NCI-H2227 (cell line): ENCODE data around the gene ESPN.
A peak's percentile ranks its signal among the peaks of the same experiment; 100 is the strongest.

Experiments used
- DNase-seq: peaks from one replicate; lab custom pipeline; 2025; ENCODE audit not compliant: unreplicated experiment; lab: John Stamatoyannopoulos, UW

Gene ESPN

GRCh38 chr1:6408023-6408422, 16.6 kb upstream of the ESPN start:
- no peak for DNase-seq

- no peak for DNase-seq
Measured at GRCh38 chr1:6409053-6409452, 15.5 kb upstream of the ESPN start.

- DNase-seq: no peak
Measured at GRCh38 chr1:6409733-6410132, 14.8 kb upstream of the ESPN start.

- DNase-seq: no peak
Measured at GRCh38 chr1:6410248-6410893, 14.2 kb upstream of the ESPN start.

DNA sequence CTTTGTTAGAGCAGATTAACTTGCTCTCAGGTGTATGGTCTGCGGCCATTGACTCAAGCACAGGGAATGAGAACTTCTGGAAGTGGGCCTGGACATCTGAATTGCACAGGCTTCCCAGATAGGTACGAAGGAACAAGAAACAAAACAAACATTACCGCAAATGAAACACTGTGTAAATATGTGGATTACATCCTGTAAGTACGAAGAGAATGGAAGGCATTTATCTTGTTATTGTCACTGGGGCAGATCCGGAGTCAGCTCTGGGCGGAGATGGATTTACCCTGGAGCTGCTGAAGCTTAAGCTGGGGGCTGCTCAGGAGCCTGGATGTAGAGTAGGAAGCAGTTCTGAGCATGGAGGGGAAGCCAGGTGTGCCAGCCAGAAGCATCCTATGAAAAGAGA, 11.7 kb upstream of the ESPN start:
- DNase-seq: no peak

- peak; percentile 70 for DNase-seq
Measured at GRCh38 chr1:6414443-6414844, 10.1 kb upstream of the ESPN start.

DNA sequence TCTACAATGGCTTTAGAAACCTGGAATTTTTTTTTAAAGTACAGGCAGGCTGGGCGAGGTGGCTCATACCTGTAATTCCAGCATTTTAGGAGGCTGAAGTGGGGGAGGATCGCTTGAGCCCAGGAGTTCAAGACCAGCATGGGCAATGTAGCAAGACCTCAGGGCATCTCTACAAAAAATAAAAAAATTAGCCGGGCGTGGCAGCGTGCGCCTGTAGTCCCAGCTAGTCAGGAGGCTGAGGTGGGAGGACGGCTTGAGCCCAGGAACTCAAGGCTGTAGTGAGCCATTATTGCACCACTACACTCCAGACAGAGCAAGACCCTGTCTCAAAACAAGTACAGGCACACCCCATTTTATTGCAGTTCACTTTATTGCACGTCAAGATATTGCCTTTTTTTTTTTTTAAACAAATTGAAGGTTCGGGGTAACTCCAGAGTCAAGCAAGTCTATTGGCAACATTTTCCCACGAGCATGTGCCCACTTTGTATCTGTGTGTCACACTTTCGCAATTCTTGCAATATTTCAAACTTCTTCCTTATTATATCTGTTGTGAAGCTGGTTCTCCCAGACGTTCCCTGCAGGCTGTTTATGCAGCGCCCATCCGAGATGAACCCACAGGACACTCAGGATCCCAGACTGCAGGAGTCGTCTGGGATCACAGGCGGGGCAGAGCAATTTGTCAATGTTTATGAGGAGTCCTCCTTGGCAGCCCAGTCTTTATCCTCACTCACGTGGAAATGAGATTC, 9.5 kb upstream of the ESPN start:
- no peak for DNase-seq

- DNase-seq: no peak
Measured at GRCh38 chr1:6416295-6416656, 8.3 kb upstream of the ESPN start.

DNA sequence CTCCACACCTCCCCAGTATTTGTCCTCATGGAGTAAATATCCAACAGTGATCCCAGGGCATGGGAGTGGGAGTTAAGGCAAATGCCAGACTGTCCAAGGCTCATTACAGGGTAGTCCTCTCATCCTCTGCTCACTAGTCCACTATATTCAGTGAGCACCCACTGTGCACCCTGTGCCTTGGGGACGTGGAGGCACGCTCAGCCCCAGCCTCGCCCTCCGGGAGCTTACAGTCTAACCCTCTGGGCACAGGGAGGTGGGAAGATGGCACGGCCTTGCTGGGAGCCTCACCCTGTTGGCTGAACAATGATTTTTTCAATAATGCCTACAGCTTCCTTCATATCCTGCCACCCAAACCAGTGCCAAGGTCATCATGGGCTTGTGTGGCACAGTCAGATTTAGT, 7.7 kb upstream of the ESPN start:
- no peak for DNase-seq

- DNase-seq: no peak
Measured at GRCh38 chr1:6417961-6418667, 6.5 kb upstream of the ESPN start.

DNA sequence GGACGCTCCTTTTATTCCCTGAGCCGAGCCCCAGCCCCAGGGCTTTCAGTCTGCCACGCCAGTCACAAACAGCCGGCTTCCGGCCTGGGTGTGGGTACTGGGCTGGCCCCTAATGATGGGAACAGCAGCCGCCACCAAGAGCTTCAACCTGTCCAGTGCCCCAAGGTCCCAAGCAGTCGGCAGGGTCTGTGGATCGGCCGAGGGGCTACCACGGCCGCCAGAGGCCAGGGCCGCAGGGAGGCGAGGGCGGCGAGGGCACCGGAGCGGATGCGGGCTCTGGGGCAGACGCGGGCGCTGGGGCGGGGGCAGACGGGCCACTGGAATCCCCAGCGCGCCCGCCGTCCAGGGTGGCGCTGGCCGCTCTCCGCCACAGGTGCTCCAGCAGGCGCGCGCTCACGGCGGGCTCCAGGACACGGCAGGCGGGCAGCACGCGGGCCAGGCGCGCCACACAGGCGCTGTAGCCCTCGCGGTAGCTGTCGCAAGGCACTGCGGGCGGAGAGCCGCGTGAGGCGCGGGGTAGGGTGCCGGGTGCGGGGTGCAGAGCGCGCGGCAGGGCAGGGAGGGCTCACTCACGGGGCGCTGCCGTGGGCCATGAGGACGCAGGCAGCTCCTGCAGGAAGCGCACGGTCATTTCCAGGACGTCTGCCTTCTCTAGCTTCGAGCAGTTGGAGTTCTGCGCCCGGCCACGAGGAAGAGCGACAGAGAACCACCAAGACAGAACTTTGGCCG, 5.7 kb upstream of the ESPN start:
- DNase-seq: no peak

DNA sequence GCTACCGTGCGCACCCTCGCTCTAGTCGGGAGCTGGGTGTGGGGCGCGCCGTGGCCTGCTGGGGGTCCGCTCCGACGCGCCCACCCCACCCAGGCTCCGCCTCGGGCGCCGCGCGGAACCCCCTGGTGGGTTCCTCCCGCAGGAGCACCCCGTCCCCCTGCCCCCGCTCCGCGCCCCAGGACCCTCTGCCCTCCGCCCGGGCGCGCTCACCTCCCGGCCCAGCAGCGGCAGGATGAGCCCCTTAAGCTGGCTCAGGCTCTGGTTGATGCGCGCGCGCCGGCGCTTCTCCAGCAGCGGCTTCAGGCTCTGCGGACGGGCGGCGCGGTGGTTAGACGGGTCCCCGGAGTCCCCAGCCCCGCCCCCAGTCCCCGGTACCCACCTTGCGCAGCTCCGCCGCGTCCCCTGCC, 5.2 kb upstream of the ESPN start:
- DNase-seq: peak; percentile 67

- DNase-seq: peak; percentile 67
Measured at GRCh38 chr1:6419804-6420453, 4.6 kb upstream of the ESPN start, which contains the start of gene HES2. Gene HES2, minus strand, starts transcription at chr1:6419919. Its CDS starts 99 bp downstream, at chr1:6419820.

- no peak for DNase-seq
Measured at GRCh38 chr1:6420454-6421042, 4.0 kb upstream of the ESPN start.

DNA sequence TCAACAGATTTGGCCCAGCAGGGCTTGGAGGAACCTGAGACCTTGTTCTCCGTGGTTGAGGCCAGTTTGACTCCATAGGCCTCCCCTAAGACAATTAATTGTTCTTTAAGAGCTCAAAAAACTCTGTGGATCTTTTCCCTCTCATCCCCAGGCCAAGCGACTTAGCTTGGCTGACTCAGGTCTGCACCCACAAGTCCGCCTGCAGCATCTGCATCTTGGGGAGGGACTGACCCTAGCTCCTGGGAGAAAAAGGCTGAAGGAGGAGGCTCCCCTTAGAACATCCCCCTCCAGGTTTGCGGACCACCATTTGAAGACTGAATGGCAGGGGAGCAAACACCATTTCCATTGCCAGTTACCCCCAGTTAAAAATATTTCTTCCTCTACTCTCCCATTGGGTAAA, 3.3 kb upstream of the ESPN start:
- DNase-seq: no peak

DNA sequence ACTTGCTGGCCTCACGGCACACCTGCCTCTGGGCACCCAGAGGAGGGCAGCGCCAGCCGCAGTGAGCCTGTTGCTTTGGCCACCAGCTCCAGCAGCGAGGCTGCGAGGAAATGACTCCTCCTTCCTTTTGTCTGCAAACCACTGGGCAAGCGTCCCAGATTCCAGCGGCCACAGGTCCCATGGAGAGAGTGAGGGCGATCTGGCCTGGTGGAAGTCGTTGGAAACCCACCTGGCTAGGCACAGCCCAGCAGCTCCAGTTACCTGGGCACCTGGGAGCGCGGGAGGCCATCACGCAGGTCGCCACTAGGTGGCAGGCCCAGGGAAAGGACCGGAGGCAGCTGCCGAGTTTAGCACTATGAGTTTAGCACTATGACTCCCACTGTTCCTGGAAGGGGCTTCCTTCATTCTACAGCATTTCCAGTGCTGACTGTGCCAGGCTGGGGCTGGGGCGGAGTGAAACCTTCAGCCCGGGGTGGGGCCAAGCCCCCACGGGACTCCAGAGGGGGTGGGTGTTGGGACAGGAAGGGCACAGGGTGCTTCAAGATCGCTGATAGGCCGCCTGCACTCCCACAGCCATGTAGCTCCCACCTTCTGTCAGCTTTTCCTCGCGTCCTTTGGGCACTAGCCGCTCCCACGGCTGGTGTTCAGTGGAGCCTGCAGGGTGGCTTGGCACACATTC, 1.1 kb upstream of the ESPN start:
- peak; percentile 65 for DNase-seq

GRCh38 chr1:6424000-6424565, 493 bp upstream of the ESPN start:
- DNase-seq: peak; percentile 34

- DNase-seq: no peak
Measured at GRCh38 chr1:6425658-6426057, 1.1 kb downstream of the ESPN start.

- DNase-seq: no peak
Measured at GRCh38 chr1:6426277-6426971, 1.8 kb downstream of the ESPN start.
